IPS DF 6.9 (cell line): ENCODE results near the gene INPP4B.
"Not testable (repeated sequence)": the region's sequence is repeated elsewhere in the genome, so short reads cannot be mapped to it uniquely, and the experiment has no call there.

Experiments used
- DNase-seq: peaks from one replicate; pipeline ENCODE4 v3.0.0-alpha.2; 2013; ENCODE audit warnings: low read depth, low spot score
- H3K27ac ChIP-seq: one replicate; pipeline ENCODE4 v1.5.1; 2013; ENCODE audit warnings: low read length, control low read depth
- H3K27me3 ChIP-seq: 2 replicates; pipeline ENCODE4 v1.6.1; 2013; ENCODE audit warnings: mild to moderate bottlenecking, low read length; ENCODE audit not compliant: control insufficient read depth, insufficient read depth
- H3K36me3 ChIP-seq: 2 replicates; pipeline ENCODE4 v1.6.1; 2013; ENCODE audit warnings: low read length; ENCODE audit not compliant: control insufficient read depth, insufficient read depth
- H3K4me1 ChIP-seq: 2 replicates; pipeline ENCODE4 v1.6.1; 2013; ENCODE audit warnings: low read length; ENCODE audit not compliant: control insufficient read depth, insufficient read depth
- H3K4me3 ChIP-seq: 2 replicates; pipeline ENCODE4 v1.5.1; 2013; ENCODE audit warnings: mild to moderate bottlenecking, low read length
- H3K9me3 ChIP-seq: 2 replicates; pipeline ENCODE4 v1.6.1; 2013; ENCODE audit warnings: low read length, inconsistent platforms; ENCODE audit not compliant: control insufficient read depth, insufficient read depth
- WGBS: extraction: QIAGEN DNeasy Blood & Tissue Kit; methylation state at CpG from one replicate; pipeline ENCODE4 v1.1.7; 2013; ENCODE audit warnings: mixed read lengths, missing lambda C conversion rate; ENCODE audit not compliant: insufficient read length, insufficient coverage; 5-methylcytosine and 5-hydroxymethylcytosine counted together

INPP4B gene

DNA sequence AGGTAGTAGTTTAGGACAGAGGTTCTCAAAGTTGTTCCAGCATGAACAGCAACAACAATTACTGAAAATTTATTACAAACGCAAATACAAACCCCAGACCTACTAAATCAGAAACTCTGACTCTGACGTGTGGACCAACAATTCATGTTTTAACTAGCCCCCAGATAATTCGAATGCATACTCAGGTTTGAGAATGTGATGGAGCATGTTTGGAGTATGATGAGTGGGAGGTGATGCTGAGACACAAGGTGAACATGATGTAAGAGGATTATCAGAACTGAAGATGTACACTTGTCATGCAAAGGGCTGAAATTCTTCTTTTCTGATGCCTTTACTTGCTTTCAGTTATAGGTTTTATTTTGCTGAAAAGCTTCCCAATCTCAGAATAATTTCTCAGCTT is 323.0 kb downstream of the INPP4B start:
- H3K36me3 ChIP-seq = no peaks in the 10 kb centered on the region
- H3K9me3 ChIP-seq = no peaks in the 10 kb centered on the region
- no peak overlapping the region for H3K27ac ChIP-seq
- no peaks in the 10 kb centered on the region for H3K27me3 ChIP-seq
- WGBS = no CpG with 5 or more reads among the region's 3 CpGs
- no peak overlapping the region for H3K4me3 ChIP-seq
- H3K4me1 ChIP-seq = no peaks in the 10 kb centered on the region
- no peak for DNase-seq

DNA sequence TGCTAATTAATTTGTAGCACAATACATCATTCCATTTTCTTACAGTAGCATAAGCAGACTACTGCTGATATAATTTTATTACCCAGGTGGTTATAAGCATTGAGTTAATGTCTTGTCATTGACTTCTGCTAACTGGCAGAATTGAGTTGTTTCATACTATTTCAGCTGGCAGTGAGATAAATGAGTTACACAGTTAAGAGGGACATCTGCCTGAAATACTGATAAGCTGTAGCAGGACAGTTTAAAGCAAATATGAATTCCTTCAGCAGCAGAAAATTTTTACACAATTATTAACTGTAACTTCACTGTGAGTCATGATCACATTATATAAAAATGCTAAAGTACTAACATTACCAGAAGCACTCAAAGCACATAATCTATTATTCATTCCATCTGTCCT is 326.8 kb downstream of the INPP4B start:
- Histone ChIP-seq H3K4me1 (no peaks in the 10 kb centered on the region), H3K36me3 (no peaks in the 10 kb centered on the region), H3K4me3 (no peak overlapping the region), H3K27ac (no peak overlapping the region), H3K27me3 (no peaks in the 10 kb centered on the region), H3K9me3 (no peaks in the 10 kb centered on the region)
- DNase-seq = no peak

DNA sequence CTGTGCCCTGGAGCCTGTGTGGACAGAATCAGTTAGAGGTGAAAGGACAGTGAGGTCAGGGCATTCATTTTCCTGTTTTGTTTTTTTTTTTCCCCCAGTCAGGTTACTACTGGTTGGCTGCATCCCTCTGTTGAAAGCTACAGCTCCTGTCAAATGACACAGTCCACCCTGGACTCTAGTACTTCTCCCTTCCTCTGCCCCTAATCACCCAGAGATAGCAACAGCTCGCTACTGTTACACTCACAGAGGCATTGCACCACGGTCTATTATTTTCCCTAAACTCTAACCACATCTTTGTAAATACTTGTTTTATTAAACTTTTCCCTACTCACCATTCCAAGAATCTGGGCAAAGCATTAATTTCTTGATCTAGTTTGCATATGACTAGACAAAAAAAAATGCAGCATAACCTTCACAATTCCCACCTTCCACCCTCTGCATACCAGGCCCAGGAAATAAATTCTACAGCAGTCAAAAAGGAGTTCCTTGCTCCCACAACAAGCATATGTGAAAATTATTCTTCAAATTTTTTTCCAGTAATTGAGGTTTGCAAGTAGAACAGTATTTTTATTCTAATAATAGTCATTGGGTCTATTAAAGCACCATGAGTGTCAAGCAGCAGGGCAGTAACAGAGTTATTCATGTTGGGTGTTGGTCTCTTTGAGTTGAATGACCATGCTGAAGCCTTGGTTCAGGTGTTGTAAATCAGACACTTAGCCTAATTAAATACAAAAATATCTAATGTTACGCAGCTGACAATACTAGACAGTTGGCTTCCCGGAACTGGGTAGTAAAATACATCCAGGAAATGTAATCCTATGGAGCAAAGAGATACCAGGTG is 329.2 kb downstream of the INPP4B start:
- no peak for DNase-seq
- 100% methylated on average over 1 of the region's 4 CpGs for WGBS
- H3K27ac ChIP-seq = no peak overlapping the region

DNA sequence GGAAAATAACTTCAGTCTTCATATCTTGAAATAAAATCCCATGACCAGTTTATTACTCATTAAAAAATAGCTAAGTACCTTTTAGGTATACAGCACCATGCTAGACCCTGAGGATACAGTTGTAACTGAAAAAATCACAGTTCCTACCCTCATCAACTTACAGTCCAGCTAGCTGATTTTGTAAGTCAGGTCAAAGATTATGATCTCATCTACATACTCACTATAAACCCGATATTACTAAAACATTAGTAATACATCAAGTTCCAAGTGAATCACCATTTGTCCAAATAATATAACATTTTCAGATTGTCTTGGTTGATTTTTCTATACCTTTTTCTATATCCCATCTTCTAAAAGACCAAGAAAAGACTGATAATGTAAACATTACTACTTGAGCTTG is 333.9 kb downstream of the INPP4B start:
- no peaks in the 10 kb centered on the region for H3K27me3 ChIP-seq
- H3K4me3 ChIP-seq = no peak overlapping the region
- no peaks in the 10 kb centered on the region for H3K9me3 ChIP-seq
- H3K27ac ChIP-seq = no peak overlapping the region
- no peak for DNase-seq
- no peaks in the 10 kb centered on the region for H3K4me1 ChIP-seq
- WGBS = 100% methylated on average over 1 of the region's 1 CpG
- no peaks in the 10 kb centered on the region for H3K36me3 ChIP-seq

More for the DNA sequence above, 329.2 kb downstream of the INPP4B start:
- H3K4me1 ChIP-seq = no peaks in the 10 kb centered on the region
- H3K36me3 ChIP-seq = no peaks in the 10 kb centered on the region
- H3K9me3 ChIP-seq = no peaks in the 10 kb centered on the region
- H3K27me3 ChIP-seq = no peaks in the 10 kb centered on the region
- H3K4me3 ChIP-seq = no peak overlapping the region

DNA sequence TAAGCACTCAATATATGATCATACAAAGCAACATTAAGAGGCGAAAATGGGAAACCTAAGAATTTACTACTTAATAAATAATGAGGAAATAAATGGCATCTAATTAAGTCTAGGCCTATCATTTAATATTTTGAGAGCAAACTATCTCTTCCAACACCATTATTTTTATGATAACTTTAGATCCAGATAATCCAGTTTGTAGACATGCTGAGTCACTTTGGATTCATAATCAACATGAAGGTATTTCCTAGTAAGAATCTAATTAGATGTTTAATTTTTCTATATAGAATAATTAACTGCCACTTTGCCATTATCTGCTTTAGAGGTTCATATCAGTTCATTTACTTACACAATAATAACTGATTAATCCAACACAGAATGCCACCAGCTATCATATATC is 336.2 kb downstream of the INPP4B start:
- Histone ChIP-seq H3K9me3 (no peaks in the 10 kb centered on the region), H3K27ac (no peak overlapping the region), H3K27me3 (no peaks in the 10 kb centered on the region), H3K4me1 (no peaks in the 10 kb centered on the region), H3K4me3 (no peak overlapping the region), H3K36me3 (no peaks in the 10 kb centered on the region)
- no CpG with 5 or more reads among the region's 1 CpG for WGBS
- no peak for DNase-seq

DNA sequence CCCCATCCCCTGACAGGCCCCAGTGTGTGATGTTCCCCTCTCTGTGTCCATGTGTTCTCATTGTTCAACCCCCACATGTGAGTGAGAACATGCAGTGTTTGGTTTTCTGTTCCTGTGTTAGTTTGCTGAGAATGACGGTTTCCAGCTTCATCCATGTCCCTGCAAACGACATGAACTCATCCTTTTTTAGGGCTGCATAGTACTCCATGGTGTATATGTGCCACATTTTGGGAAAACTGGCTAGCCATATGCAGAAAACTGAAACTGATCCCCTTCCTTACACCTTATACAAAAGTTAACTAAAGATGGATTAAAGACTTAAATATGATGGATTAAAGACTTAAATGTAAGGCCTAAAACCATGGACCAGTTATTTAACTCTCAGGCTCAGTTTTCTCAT is 336.7 kb downstream of the INPP4B start:
- H3K36me3 ChIP-seq, H3K4me1 ChIP-seq, H3K9me3 ChIP-seq, H3K4me3 ChIP-seq, H3K27me3 ChIP-seq, DNase-seq, H3K27ac ChIP-seq: not testable (repeated sequence)
- no CpG with 5 or more reads among the region's 2 CpGs for WGBS

DNA sequence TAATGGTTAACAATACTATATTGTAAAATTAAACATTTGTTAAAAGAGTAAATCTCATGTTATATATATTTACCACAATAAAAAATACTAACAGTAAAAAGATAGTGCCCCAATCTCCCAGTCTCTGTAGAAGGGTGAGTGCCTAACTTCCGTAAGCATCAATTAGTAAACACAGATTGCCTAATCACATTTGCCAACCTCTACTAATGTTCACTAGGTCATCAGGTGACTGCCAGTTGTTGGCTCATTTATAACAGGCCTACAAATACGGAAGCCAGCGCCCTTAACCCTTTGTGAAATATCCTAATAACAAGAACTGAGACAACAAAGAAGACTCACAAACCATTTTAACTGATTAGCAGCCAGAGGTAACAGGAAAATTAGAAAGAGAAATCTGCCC is 345.1 kb downstream of the INPP4B start:
- DNase-seq = no peak
- H3K36me3 ChIP-seq = no peaks in the 10 kb centered on the region
- no peaks in the 10 kb centered on the region for H3K9me3 ChIP-seq
- H3K27me3 ChIP-seq = no peaks in the 10 kb centered on the region
- H3K27ac ChIP-seq = no peak overlapping the region
- H3K4me3 ChIP-seq = no peak overlapping the region
- no peaks in the 10 kb centered on the region for H3K4me1 ChIP-seq
- no CpG with 5 or more reads among the region's 3 CpGs for WGBS

DNA sequence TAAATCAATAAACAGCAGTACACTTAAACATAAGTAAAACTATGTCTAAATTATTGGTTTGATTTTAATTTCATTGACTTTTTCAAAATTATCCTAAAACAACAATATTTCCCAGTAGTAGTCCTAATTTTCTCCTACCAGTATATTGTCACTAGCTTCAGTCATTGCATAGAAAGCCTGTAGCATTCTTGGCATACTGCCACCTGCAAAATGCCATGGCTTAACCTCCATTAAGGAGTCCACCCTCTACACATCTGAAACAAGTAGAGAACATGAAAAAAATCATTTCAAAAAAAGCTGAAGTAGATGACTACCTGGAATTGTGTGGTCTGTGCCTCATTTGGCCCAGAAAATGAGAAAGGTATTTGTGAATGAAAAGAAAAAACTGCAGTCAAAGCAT is 348.5 kb downstream of the INPP4B start:
- no peak for DNase-seq
- Histone ChIP-seq H3K4me3 (no peak overlapping the region), H3K36me3 (no peaks in the 10 kb centered on the region), H3K27ac (no peak overlapping the region), H3K9me3 (no peaks in the 10 kb centered on the region), H3K4me1 (no peaks in the 10 kb centered on the region), H3K27me3 (no peaks in the 10 kb centered on the region)

DNA sequence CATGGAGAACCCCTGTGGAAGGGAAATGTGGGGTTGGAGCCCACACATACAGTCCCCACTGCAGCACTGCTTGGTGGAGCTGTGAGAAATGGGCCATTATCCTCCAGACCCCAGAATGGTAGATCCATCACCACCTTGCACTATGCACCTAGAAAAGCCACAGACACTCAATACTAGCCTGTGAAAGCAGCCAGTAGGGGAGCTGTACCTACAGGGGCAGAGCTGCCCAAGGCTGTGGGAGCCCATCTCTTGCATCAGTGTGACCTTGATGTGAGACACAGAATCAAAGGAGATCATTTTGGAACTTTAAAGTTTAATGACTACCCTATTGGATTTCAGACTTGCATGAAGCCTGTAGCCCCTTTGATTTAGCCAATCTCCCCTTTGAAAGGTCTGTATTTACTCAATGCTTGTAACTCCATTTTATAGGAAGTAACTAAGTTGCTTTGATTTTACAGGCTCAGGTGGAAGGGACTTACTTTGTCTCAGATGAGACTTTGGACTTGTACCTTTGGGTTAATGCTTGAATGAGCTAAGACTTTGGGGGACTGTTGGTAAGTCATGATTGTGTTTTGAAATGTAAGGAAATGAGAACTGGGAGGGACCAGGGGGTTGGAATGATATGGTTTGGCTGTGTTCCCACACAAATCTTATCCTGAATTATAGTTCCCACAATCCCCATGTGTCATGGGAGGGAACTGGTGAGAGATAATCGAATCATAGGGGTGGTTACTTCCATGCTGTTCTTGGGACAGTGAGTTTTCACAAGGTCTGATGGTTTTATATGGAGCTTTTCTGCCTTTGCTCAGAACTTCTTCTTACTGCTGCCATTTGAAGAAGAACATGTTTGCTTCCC is 352.6 kb downstream of the INPP4B start:
- DNase-seq = no peak
- no peaks in the 10 kb centered on the region for H3K9me3 ChIP-seq
- no peaks in the 10 kb centered on the region for H3K4me1 ChIP-seq
- H3K36me3 ChIP-seq = no peaks in the 10 kb centered on the region
- no peak overlapping the region for H3K4me3 ChIP-seq
- H3K27ac ChIP-seq = no peak overlapping the region
- H3K27me3 ChIP-seq = no peaks in the 10 kb centered on the region
- no CpG with 5 or more reads among the region's 1 CpG for WGBS

DNA sequence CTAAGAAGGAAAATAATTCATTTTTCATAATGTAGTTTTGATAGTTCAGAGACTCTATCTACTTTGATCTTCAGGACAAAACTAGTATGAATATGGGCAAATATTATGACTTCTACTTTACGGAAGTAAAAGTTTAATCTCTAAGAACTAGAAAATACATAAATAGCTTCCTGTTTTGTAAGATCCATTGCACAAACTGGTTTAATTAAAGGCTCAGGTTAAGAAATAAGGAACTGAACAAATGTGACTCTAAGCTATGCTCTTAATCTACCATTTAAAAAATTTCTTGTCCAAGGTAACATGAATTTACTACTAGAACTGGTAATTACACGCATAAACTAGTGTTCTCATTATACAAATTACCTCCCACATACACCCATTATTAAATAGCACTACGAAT is 360.6 kb downstream of the INPP4B start:
- H3K36me3 ChIP-seq = no peaks in the 10 kb centered on the region
- no peaks in the 10 kb centered on the region for H3K27me3 ChIP-seq
- H3K4me1 ChIP-seq = no peaks in the 10 kb centered on the region
- no peak overlapping the region for H3K27ac ChIP-seq
- H3K9me3 ChIP-seq = no peaks in the 10 kb centered on the region
- 100% methylated on average over 2 of the region's 3 CpGs for WGBS
- H3K4me3 ChIP-seq = no peak overlapping the region
- DNase-seq = no peak
